Kidney (tissue), 14 donors: ENCODE data around the gene S100A6. TPM values are rescaled to one million over a fixed set of nuclear protein-coding genes. Genes with fewer than 3 reads are reported as not detected.
"Not testable (repeated sequence)": the region's sequence is repeated elsewhere in the genome, so short reads cannot be mapped to it uniquely, and the experiment has no call there.

Experiments
- DNase-seq, 5 donors: peaks; one replicate each; pipeline ENCODE4 v3.0.0-alpha.2; 2013 to 2020
- FAIRE-seq: peaks from 2 replicates; lab custom pipeline; 2012; peaks lifted over from hg19 to GRCh38; lab: Jason Lieb, UNC
- H3K27ac ChIP-seq, 2 donors: one replicate each; pipeline ENCODE4 v1.7.0; 2013; ENCODE audit warnings: low read depth in 2 of 2, low read length in 2 of 2, inconsistent platforms in 1 of 2
- H3K27me3 ChIP-seq: one replicate; pipeline ENCODE4 v1.7.1; 2013; ENCODE audit warnings: low read length, inconsistent platforms; ENCODE audit not compliant: control insufficient read depth, insufficient read depth
- H3K36me3 ChIP-seq, 3 donors: one replicate each; pipeline versions ENCODE4 v1.7.0 to v1.7.1; 2013; ENCODE audit warnings: low read length in 3 of 3, control low read depth in 1 of 3, inconsistent platforms in 1 of 3; ENCODE audit not compliant: insufficient read depth in 3 of 3, control insufficient read depth in 2 of 3
- H3K4me1 ChIP-seq, 3 donors: one replicate each; pipeline versions ENCODE4 v1.7.0 to v1.7.1; 2013; ENCODE audit warnings: low read length in 3 of 3, inconsistent platforms in 1 of 3, low read depth in 1 of 3; ENCODE audit not compliant: control insufficient read depth in 2 of 3, insufficient read depth in 2 of 3
- H3K4me3 ChIP-seq, 3 donors: one replicate each; pipeline versions ENCODE4 v1.7.0 to v1.8.1; 2013; ENCODE audit warnings: low read length in 3 of 3, control low read depth in 1 of 3, inconsistent platforms in 1 of 3
- H3K9ac ChIP-seq, 3 donors: one replicate each; pipeline versions ENCODE4 v1.7.0 to v1.7.1; 2013; ENCODE audit warnings: low read length in 3 of 3, control low read depth in 1 of 3, inconsistent platforms in 1 of 3
- H3K9me3 ChIP-seq, 3 donors: one replicate each; pipeline versions ENCODE4 v1.7.0 to v1.7.1; 2013; ENCODE audit warnings: low read length in 3 of 3, control low read depth in 1 of 3, inconsistent platforms in 1 of 3; ENCODE audit not compliant: control insufficient read depth in 2 of 3, insufficient read depth in 1 of 3
- intact Hi-C: fragments of 100-400 bp; cut with DNase I; formaldehyde crosslinking; loops from one replicate; pipeline ENCODE4 v1.11.1; 2022
- polyA plus RNA-seq: library from polyadenylated mRNA; stranded (reverse); fragments of 350-450 nt; fragmentation: Illumina TruSeq; extraction: RNeasy Lipid Tissue Mini Kit (QIAGEN cat#74804); gene quantifications from one replicate; pipeline ENCODE4 v1.2.3, GENCODE V29; 2014; ENCODE audit warnings: low read depth, low replicate concordance; ENCODE audit not compliant: insufficient read depth
- total RNA-seq: library from RNA; stranded (reverse); fragmentation: NEBNext Ultra II Directional; extraction: Animal tissue kit (Norgen Biotek cat#: 25700); gene quantifications from one replicate; pipeline ENCODE4 v1.2.1, GENCODE V29; 2021
- TF ChIP-seq, protein P1 (sequence below): IDR thresholded peaks from 3 replicates; pipeline ENCODE4 v1.5.1; 2012; ENCODE audit warnings: mild to moderate bottlenecking, moderate library complexity, borderline replicate concordance; ENCODE audit not compliant: insufficient read depth; ENCODE audit errors: extremely low read depth
- donor health status: control.
- donor health status: control.
- donor health status: control.
- donor health status: control.
- donor health status: control.
- donor health status: DM: yes; HTN: yes; CAD: no.
- donor health status: Normal renal cell carcinoma (clear cell type).

The S100A6 gene
- total and polyA plus RNA-seq, 2 donors from 2014 or later = 1,542 to 1,580 TPM

GRCh38 chr1:153583976-153584375, 48.2 kb upstream of the S100A6 start:
- Histone ChIP-seq H3K27me3 (no peaks in the 10 kb centered on the region), H3K4me3 (no peak overlapping the region), H3K9me3 (no peaks in the 10 kb centered on the region), H3K4me1 (no peaks in the 10 kb centered on the region), H3K36me3 (no peaks in the 10 kb centered on the region), H3K27ac (no peak overlapping the region), H3K9ac (no peak overlapping the region)
- intact Hi-C loops = no loop called here
- TF ChIP-seq, protein P1, sequence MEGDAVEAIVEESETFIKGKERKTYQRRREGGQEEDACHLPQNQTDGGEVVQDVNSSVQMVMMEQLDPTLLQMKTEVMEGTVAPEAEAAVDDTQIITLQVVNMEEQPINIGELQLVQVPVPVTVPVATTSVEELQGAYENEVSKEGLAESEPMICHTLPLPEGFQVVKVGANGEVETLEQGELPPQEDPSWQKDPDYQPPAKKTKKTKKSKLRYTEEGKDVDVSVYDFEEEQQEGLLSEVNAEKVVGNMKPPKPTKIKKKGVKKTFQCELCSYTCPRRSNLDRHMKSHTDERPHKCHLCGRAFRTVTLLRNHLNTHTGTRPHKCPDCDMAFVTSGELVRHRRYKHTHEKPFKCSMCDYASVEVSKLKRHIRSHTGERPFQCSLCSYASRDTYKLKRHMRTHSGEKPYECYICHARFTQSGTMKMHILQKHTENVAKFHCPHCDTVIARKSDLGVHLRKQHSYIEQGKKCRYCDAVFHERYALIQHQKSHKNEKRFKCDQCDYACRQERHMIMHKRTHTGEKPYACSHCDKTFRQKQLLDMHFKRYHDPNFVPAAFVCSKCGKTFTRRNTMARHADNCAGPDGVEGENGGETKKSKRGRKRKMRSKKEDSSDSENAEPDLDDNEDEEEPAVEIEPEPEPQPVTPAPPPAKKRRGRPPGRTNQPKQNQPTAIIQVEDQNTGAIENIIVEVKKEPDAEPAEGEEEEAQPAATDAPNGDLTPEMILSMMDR = no peak
- FAIRE-seq = no peak
- DNase-seq = no peak

- H3K36me3 ChIP-seq, H3K9me3 ChIP-seq, FAIRE-seq, H3K4me1 ChIP-seq, H3K4me3 ChIP-seq, intact Hi-C loops, DNase-seq, H3K27ac ChIP-seq, H3K9ac ChIP-seq, H3K27me3 ChIP-seq: not testable (repeated sequence)
Observed at GRCh38 chr1:153583514-153583913, 47.7 kb upstream of the S100A6 start.

DNA sequence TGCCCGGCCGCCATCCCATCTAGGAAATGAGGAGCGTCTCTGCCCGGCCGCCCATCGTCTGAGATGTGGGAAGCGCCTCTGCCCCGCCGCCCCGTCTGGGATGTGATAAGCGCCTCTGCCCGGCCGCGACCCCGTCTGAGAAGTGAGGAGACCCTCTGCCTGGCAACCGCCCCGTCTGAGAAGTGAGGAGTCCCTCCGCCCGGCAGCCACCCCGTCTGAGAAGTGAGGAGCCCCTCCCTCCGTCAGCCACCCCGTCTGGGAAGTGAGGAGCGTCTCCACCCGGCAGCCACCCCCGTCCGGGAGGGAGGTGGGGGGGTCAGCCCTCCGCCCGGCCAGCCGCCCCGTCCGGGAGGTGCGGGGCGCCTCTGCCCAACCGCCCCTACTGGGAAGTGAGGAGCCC, 47.0 kb upstream of the S100A6 start:
- H3K27ac ChIP-seq, FAIRE-seq, intact Hi-C loops, H3K4me3 ChIP-seq, H3K27me3 ChIP-seq, H3K9me3 ChIP-seq, H3K4me1 ChIP-seq, H3K36me3 ChIP-seq, H3K9ac ChIP-seq: not testable (repeated sequence)
- DNase-seq = peak in 1 of 5 donors; percentile 69

- H3K36me3 ChIP-seq = no peaks in the 10 kb centered on the region
- H3K27me3 ChIP-seq = no peaks in the 10 kb centered on the region
- DNase-seq (peak in 1 of 5 donors; percentile 2), FAIRE-seq (no peak)
- H3K9me3 ChIP-seq = no peaks in the 10 kb centered on the region
- intact Hi-C loops = no loop called here
- H3K4me1 ChIP-seq = no peaks in the 10 kb centered on the region
- TF ChIP-seq, protein P1 = no peak
- H3K4me3 ChIP-seq = no peak overlapping the region
- H3K27ac ChIP-seq = no peak overlapping the region
- no peak overlapping the region for H3K9ac ChIP-seq
Observed at GRCh38 chr1:153578936-153579335, 43.1 kb upstream of the S100A6 start.

DNA sequence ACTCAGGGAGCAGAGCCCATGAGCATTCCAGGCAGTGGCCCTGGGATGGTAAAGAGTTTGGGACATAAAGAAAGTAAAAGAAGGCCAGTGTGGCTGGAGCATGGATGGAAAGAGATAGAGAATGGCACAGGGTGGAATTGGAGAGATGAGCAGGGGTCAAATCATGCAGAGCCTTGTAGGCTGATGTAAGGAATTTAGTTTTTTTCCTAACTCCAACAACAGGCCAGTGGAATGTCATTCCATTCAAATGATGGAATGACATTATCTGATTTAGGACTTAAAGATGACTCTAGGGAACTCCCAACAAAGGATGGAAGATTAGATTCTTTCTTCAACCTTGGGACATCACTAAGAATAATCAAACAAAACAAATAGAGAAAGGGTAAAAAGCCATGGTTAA, 42.7 kb upstream of the S100A6 start:
- H3K36me3 ChIP-seq = no peaks in the 10 kb centered on the region
- H3K9me3 ChIP-seq = no peaks in the 10 kb centered on the region
- TF ChIP-seq, protein P1 = no peak
- H3K27ac ChIP-seq = no peak overlapping the region
- no peak overlapping the region for H3K4me3 ChIP-seq
- DNase-seq (no peak), FAIRE-seq (no peak)
- H3K4me1 ChIP-seq = no peaks in the 10 kb centered on the region
- H3K27me3 ChIP-seq = no peaks in the 10 kb centered on the region
- intact Hi-C loops = no loop called here
- H3K9ac ChIP-seq = no peak overlapping the region
